Epithelial cell of esophagus (primary cell): Measurements from ENCODE around the gene NUCB1.
"Not testable (repeated sequence)": the region's sequence is repeated elsewhere in the genome, so short reads cannot be mapped to it uniquely, and the experiment has no call there.

Experiments used
- DNase-seq: peaks from one replicate; pipeline ENCODE4 v3.0.0; 2010; ENCODE audit warnings: low read depth
- H3K4me3 ChIP-seq: 2 replicates; pipeline ENCODE4 v1.5.1; 2011; ENCODE audit warnings: mild to moderate bottlenecking, low read length, control low read depth
- TF ChIP-seq, protein P1 (sequence below): IDR thresholded peaks from 2 replicates; pipeline ENCODE4 v1.5.1; 2011; ENCODE audit warnings: low read depth, mild to moderate bottlenecking, low read length, control low read depth, inconsistent platforms; ENCODE audit not compliant: insufficient read depth; ENCODE audit errors: missing control alignments

Gene NUCB1

DNA sequence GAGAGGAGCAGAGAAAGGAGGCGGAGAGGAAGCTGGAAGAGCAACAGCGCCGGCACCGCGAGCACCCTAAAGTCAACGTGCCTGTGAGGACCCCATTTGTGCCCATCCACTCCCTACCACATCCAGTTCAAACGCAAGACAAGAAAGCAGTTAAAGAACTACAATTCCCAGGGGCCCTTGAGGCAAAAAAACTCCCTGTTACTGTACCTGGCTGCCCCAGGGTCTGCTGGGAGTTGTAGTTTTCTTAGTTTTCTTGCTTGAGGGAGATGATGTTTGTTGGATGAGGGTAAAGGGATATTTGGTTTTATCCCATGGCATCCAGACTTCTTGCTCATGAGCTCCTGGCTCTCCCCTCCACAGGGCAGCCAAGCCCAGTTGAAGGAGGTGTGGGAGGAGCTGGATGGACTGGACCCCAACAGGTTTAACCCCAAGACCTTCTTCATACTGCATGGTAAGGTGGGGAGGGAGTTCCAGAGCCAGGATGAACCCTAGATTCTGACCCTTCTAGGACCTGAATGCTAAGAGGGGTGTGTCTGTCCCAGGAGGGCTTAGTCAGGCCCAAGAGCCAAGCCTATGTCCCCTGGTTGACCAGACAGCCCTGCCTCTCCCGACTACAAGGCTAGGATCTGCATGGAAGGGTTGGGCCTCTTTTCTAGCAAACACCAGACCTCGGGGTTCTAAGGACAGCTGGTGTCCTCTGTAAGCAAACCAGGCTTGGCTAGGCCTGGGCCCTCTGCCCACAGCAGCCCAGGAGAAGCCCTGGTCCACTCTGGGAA is 13.2 kb downstream of the NUCB1 start:
- DNase-seq: no peak
- H3K4me3 ChIP-seq: no peak overlapping the region
- TF ChIP-seq, protein P1, sequence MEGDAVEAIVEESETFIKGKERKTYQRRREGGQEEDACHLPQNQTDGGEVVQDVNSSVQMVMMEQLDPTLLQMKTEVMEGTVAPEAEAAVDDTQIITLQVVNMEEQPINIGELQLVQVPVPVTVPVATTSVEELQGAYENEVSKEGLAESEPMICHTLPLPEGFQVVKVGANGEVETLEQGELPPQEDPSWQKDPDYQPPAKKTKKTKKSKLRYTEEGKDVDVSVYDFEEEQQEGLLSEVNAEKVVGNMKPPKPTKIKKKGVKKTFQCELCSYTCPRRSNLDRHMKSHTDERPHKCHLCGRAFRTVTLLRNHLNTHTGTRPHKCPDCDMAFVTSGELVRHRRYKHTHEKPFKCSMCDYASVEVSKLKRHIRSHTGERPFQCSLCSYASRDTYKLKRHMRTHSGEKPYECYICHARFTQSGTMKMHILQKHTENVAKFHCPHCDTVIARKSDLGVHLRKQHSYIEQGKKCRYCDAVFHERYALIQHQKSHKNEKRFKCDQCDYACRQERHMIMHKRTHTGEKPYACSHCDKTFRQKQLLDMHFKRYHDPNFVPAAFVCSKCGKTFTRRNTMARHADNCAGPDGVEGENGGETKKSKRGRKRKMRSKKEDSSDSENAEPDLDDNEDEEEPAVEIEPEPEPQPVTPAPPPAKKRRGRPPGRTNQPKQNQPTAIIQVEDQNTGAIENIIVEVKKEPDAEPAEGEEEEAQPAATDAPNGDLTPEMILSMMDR: no peak

DNA sequence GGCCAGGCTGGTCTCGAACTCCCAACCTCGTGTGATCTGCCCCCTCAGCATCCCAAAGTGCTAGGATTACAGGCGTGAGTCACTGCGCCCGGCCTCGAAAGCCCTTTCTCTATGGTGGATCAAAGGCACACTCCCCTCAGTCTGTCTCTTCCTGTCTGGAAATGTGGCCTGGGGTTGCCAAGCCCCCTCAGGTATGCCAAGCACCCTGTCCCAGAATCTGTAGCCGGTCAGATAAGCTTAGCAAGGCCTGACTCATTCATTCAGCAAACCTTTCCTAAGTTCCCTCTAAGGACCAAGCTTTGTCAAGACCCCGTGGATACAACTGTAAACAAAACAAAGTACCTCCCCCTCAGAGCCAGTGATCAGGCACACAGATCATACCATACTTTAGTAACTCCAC is 14.1 kb downstream of the NUCB1 start:
- no peak for DNase-seq
- no peak overlapping the region for H3K4me3 ChIP-seq
- TF ChIP-seq, protein P1: no peak

DNA sequence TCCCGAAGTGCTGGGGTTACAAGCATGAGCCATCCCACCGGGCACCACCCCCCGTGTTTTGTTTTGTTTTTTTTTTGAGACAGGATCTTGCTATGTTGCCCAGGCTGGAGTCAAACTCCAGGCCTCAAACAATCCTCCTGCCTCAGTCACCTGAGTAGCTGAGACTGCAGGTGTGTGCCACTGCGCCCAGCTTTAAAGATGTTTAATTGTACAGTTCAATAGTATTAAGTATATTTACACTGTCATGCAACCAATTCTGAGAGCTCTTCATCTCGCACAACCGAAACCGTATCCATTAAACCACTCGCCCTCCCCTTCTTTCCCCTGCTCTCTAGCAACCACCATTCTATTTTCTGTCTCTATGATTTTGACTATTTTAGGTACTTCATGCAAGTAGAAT is 15.6 kb downstream of the NUCB1 start:
- TF ChIP-seq, protein P1: no peak
- no peak for DNase-seq
- no peak overlapping the region for H3K4me3 ChIP-seq

DNA sequence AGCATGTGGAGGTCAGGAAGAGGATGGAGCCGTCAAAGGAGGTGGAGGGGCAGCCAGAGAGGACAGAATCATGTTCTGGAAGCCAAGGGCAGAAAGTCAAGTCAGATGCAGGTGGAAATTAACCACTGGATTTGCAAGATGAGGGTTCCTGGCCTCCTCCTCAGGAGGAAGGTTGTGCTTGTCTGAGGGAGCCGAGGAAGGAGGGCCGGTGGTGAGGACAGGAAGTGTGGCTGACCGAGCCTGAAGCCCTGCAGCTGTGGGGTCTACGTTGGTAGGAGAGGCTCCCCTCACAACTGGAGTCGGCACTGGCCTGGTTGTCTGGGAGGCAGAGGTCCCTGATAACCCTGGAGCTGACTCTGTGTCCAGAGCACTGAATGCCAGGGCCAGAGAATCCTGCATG is 18.0 kb downstream of the NUCB1 start:
- no peak overlapping the region for H3K4me3 ChIP-seq
- no peak for DNase-seq
- TF ChIP-seq, protein P1: no peak

DNA sequence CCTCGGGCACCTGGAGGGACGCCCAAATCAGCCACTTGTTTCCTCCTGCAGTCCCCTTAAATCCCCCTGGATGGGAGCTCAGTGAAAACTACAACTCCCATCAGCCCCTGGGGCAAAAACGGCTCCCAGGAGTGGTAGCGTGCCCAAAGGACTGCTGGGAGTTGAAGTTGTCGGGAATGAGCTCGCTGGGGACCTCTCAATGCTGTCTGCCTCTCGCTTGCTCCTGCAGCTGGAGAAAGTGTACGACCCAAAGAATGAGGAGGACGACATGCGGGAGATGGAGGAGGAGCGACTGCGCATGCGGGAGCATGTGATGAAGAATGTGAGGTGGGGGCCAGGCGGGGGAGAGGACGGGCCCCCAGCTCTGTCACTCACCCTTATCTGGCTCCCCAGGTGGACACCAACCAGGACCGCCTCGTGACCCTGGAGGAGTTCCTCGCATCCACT is 18.7 kb downstream of the NUCB1 start:
- DNase-seq: no peak
- TF ChIP-seq, protein P1: no peak
- no peak overlapping the region for H3K4me3 ChIP-seq

DNA sequence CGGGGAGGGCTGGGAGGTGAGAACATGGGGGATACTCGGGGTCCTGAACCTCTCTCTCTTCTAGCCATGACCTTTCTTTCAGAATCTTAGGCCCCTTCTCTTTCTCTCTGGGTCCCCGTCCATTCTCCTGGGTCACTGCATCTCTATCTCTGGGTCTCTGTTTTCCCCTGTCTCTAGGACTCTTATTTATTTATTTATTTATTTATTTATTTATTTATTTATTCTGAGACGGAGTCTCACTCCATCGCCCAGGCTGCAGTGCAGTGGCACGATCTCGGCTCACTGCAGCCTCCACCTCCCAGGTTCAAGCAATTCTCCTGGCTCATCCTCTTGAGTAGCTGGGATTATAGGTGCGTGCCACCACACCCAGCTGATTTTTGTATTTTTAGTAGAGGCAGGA is 19.2 kb downstream of the NUCB1 start:
- H3K4me3 ChIP-seq, DNase-seq: not testable (repeated sequence)

DNA sequence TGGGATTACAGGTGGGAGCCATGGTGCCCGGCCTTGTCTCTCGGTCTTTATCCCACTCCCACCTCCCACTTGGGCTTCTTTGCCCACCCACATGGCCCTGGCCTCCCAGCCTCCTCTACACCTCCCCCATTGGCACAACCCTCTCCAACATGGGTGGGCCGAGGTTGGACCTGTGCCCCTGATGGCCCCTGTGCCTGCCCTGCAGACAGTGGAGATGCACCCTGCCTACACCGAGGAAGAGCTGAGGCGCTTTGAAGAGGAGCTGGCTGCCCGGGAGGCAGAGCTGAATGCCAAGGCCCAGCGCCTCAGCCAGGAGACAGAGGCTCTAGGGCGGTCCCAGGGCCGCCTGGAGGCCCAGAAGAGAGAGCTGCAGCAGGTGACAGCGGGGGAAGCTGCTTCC is 20.8 kb downstream of the NUCB1 start:
- TF ChIP-seq, protein P1: no peak
- DNase-seq: no peak
- no peak overlapping the region for H3K4me3 ChIP-seq
